ENCODE data around the gene PYGO2. TPM values are rescaled to one million over a fixed set of nuclear protein-coding genes. Genes with fewer than 3 reads are reported as not detected.
A peak's percentile ranks its signal among the peaks of the same experiment; 100 is the strongest.

PYGO2 gene
- total and polyA plus RNA-seq, 2 of the 8 experiments (the other 6 are each of a cell fraction or from before 2014, with no cell fraction given) = 31.0 to 31.6 TPM

DNA sequence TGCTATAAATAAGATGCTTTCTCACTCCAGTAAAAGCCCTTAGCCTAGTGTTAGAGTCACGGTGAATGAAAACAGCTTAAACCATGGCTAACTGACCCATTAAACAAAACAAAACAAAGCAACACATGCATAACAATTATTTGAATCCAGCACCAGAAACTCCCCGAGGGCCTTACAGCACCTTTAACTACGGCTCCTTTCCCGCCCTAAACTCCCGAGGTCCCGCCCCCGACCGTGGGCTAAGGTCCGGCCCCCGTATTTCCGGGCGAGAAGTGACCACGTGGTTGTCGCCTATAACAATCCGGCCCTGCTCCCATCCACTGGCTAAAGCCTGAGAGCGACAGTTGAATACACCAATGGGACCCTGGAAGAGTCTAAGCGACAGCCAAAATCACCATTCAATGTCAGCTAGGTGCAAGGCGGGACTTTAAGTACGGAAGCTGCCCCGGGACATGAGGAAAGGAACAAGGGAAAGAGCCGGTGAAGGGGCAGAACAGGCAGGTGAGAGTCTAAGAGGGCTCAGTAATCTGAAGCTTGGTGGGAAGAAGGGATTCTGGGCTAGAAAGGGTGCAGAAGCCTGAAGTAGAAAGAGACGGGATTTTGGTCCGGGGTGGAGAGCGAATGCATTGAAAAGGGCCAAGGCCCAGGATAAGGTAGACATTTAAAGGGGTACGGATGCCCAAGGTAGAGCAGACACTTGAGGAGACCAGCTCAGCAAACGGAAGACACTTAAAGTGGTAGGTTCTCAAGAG, 21.5 kb upstream of the PYGO2 start, which contains the start of gene FLAD1 (continued):
- TF ChIP-seq HDAC2 (IDR thresholded peaks at IDR 0.05; ENCODE audit: borderline replicate concordance in 1 of 2, low read depth in 2 of 2, low read length in 2 of 2) (peak; percentile 60 to 80; a peak in 1 of 4 replicates), SIN3A (conservative IDR thresholded peaks at IDR 0.05 in 1 of 2, IDR thresholded peaks at IDR 0.05 in 1 of 2; ENCODE audit: low read depth in 1 of 2, low read length in 2 of 2) (peak; percentile 24 to 89; a peak in 1 of 4 replicates), EGR1 (IDR thresholded peaks at IDR 0.05; ENCODE audit: borderline replicate concordance, low read depth, low read length) (peak; percentile 74; the same call in 1 of the 2 replicates), YY1 (IDR thresholded peaks at IDR 0.05; ENCODE audit: low read depth, low read length) (0 out of 2 replicates have a peak, but pooled peaks have one; percentile 5), SP1 (IDR thresholded peaks at IDR 0.05; ENCODE audit: low read depth, low read length) (peak; percentile 100), PHF8 (conservative IDR thresholded peaks at IDR 0.05; ENCODE audit: low read depth, low read length) (peak; percentile 66), POLR2A (IDR thresholded peaks at IDR 0.05; ENCODE audit: control extremely low read depth in 1 of 2, low read depth in 2 of 2, low read length in 2 of 2) (peak; percentile 74 to 78; a peak in 2 of 3 replicates), SP4 (IDR thresholded peaks at IDR 0.05; ENCODE audit: low read length) (peak; percentile 89), EZH2 (IDR thresholded peaks at IDR 0.05; ENCODE audit: low read depth, low read length, severe bottlenecking) (no peak), TAF7 (optimal IDR thresholded peaks at IDR 0.05; ENCODE audit: borderline replicate concordance, low read depth, low read length) (peak; percentile 83), GABPA (IDR thresholded peaks at IDR 0.05; ENCODE audit: borderline replicate concordance, insufficient read depth, low read length) (peak; percentile 90), SAP30 (IDR thresholded peaks at IDR 0.05; ENCODE audit: insufficient read depth, insufficient replicate concordance, low read length) (peak; percentile 81), RXRA (IDR thresholded peaks at IDR 0.05; ENCODE audit: insufficient read depth, low read depth, low read length) (no peak), NANOG (IDR thresholded peaks at IDR 0.05; ENCODE audit: insufficient read depth, low read depth, low read length, poor library complexity, severe bottlenecking) (no peak)
- TF ChIP-seq, protein P1, sequence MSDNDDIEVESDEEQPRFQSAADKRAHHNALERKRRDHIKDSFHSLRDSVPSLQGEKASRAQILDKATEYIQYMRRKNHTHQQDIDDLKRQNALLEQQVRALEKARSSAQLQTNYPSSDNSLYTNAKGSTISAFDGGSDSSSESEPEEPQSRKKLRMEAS (IDR thresholded peaks at IDR 0.05) = peak; percentile 94
- TF ChIP-seq, protein P2, sequence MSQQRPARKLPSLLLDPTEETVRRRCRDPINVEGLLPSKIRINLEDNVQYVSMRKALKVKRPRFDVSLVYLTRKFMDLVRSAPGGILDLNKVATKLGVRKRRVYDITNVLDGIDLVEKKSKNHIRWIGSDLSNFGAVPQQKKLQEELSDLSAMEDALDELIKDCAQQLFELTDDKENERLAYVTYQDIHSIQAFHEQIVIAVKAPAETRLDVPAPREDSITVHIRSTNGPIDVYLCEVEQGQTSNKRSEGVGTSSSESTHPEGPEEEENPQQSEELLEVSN (IDR thresholded peaks at IDR 0.05) = peak; percentile 95
- TF ChIP-seq, protein P3, sequence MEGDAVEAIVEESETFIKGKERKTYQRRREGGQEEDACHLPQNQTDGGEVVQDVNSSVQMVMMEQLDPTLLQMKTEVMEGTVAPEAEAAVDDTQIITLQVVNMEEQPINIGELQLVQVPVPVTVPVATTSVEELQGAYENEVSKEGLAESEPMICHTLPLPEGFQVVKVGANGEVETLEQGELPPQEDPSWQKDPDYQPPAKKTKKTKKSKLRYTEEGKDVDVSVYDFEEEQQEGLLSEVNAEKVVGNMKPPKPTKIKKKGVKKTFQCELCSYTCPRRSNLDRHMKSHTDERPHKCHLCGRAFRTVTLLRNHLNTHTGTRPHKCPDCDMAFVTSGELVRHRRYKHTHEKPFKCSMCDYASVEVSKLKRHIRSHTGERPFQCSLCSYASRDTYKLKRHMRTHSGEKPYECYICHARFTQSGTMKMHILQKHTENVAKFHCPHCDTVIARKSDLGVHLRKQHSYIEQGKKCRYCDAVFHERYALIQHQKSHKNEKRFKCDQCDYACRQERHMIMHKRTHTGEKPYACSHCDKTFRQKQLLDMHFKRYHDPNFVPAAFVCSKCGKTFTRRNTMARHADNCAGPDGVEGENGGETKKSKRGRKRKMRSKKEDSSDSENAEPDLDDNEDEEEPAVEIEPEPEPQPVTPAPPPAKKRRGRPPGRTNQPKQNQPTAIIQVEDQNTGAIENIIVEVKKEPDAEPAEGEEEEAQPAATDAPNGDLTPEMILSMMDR (IDR thresholded peaks at IDR 0.05; ENCODE audit: control extremely low read depth in 1 of 3, insufficient read depth in 1 of 3, low read depth in 1 of 3, low read length in 3 of 3) = no peak
- TF ChIP-seq, protein P4, sequence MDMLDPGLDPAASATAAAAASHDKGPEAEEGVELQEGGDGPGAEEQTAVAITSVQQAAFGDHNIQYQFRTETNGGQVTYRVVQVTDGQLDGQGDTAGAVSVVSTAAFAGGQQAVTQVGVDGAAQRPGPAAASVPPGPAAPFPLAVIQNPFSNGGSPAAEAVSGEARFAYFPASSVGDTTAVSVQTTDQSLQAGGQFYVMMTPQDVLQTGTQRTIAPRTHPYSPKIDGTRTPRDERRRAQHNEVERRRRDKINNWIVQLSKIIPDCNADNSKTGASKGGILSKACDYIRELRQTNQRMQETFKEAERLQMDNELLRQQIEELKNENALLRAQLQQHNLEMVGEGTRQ (IDR thresholded peaks at IDR 0.05; ENCODE audit: low read length) = peak; percentile 82

Data from H1 (cell line).